OCI-LY7 (cell line): ENCODE measurements around the gene SRSF9. TPM values are rescaled to one million over a fixed set of nuclear protein-coding genes. Genes with fewer than 3 reads are reported as not detected.
A peak's percentile ranks its signal among the peaks of the same experiment; 100 is the strongest.

Experiments used
- BruUV-seq: library from RNA; stranded (reverse); fragments of 400-500 nt; replicated peaks from 2 replicates; lab custom pipeline; 2021; lab: Mats Ljungman, UMichigan
- CTCF ChIA-PET: fragments of 300-600 bp; sonication (Branson Sonifier 250); formaldehyde crosslinking; loops from one replicate; lab custom pipeline; 2022; ENCODE audit warnings: antibody characterized with exemption; ENCODE audit not compliant: unreplicated experiment; lab: Charles Lee
- POLR2A ChIA-PET: fragments of 300-600 bp; sonication (Branson Sonifier 250); formaldehyde crosslinking; loops from one replicate; lab custom pipeline; 2022; ENCODE audit warnings: antibody characterized with exemption; lab: Charles Lee
- DNase-seq: peaks from one replicate; pipeline ENCODE4 v3.0.0-alpha.2; 2015; ENCODE audit warnings: low spot score
- H2AFZ ChIP-seq: fragments of 200-600 bp; sonication (generic), shearing (Covaris generic); 2 replicates; pipeline ENCODE4 v1.6.1; 2014; ENCODE audit warnings: mild to moderate bottlenecking, antibody characterized with exemption, low read length, moderate library complexity
- H3K27ac ChIP-seq: fragments of 200-600 bp; sonication (generic); 2 replicates; pipeline ENCODE4 v1.5.1; 2014; ENCODE audit warnings: mixed run types, low read depth, mild to moderate bottlenecking, moderate library complexity, low read length, inconsistent platforms; ENCODE audit not compliant: poor library complexity, severe bottlenecking
- H3K36me3 ChIP-seq: fragments of 200-600 bp; sonication (generic); 2 replicates; pipeline ENCODE4 v1.6.1; 2014; ENCODE audit warnings: mild to moderate bottlenecking, antibody characterized with exemption, low read length, moderate library complexity, mixed read lengths; ENCODE audit not compliant: insufficient read depth
- H3K4me1 ChIP-seq: fragments of 200-600 bp; sonication (generic); 2 replicates; pipeline ENCODE4 v1.5.1; 2014; ENCODE audit warnings: mild to moderate bottlenecking, low read length; ENCODE audit not compliant: insufficient read depth, poor library complexity, severe bottlenecking
- H3K4me2 ChIP-seq: fragments of 200-600 bp; sonication (generic); 2 replicates; pipeline ENCODE4 v1.6.1; 2014; ENCODE audit warnings: mild to moderate bottlenecking, low read length
- H3K4me3 ChIP-seq: fragments of 200-600 bp; sonication (generic); 2 replicates; pipeline ENCODE4 v1.5.1; 2014; ENCODE audit warnings: mild to moderate bottlenecking, low read depth, low read length; ENCODE audit not compliant: poor library complexity, severe bottlenecking
- H3K79me2 ChIP-seq: fragments of 200-600 bp; sonication (generic); 2 replicates; pipeline ENCODE4 v1.6.1; 2016; ENCODE audit warnings: low read depth, mild to moderate bottlenecking, low read length, moderate library complexity, mixed read lengths; ENCODE audit not compliant: insufficient read depth
- H3K9me2 ChIP-seq: fragments of 200-600 bp; sonication (generic); 2 replicates; pipeline ENCODE4 v1.6.1; 2016; ENCODE audit warnings: mild to moderate bottlenecking, low read length, mixed read lengths; ENCODE audit not compliant: insufficient read depth
- H3K9me3 ChIP-seq: fragments of 200-600 bp; sonication (generic); 2 replicates; pipeline ENCODE4 v1.6.1; 2014; ENCODE audit warnings: mild to moderate bottlenecking, mixed run types, low read length, mixed read lengths
- H4K20me1 ChIP-seq: fragments of 200-600 bp; sonication (generic); 2 replicates; pipeline ENCODE4 v1.6.1; 2014; ENCODE audit warnings: mild to moderate bottlenecking, antibody characterized with exemption, low read length, moderate library complexity, mixed read lengths; ENCODE audit not compliant: insufficient read depth
- EZH2phosphoT487 ChIP-seq: fragments of 200-600 bp; sonication (generic); IDR thresholded peaks from 2 replicates; pipeline ENCODE4 v1.6.1; 2018; ENCODE audit warnings: low read depth, borderline replicate concordance, mild to moderate bottlenecking, mixed run types, antibody characterized with exemption, low read length, moderate library complexity, mixed read lengths
- intact Hi-C: fragments of 100-400 bp; cut with micrococcal nuclease; formaldehyde crosslinking; loops from one replicate; pipeline ENCODE4 v1.10.0; 2022; ENCODE audit not compliant: unreplicated experiment
- total RNA-seq, 2 experiments: library from RNA; depleted of rRNA in 1 of 2; stranded (reverse); fragments of >200 nt in 1 of 2; shearing (Covaris generic) in 1 of 2; gene quantifications; 2 replicates each; pipeline ENCODE4 v1.2.3, GENCODE V29; 2014 to 2022
- TF ChIP-seq, protein P1 (sequence below): fragments of 200-600 bp; sonication (generic); conservative IDR thresholded peaks from 2 replicates; pipeline ENCODE4 v1.5.1; 2014; ENCODE audit warnings: mild to moderate bottlenecking, antibody characterized with exemption, low read length, moderate library complexity, mixed read lengths

SRSF9 gene
- total RNA-seq, 2 experiments from 2014 or later, result 203 to 295 TPM

- ChIA-PET POLR2A (interaction anchor here (0.5 to 1.8 kb wide), 5 partner anchors 16 to 847 kb away, joined by 3 to 12 read pairs (median 4); partner anchors contain the start of gene RPLP0), CTCF (interaction anchor here (0.6 kb wide), 1 partner anchor 9 kb away, joined by 3 read pairs; no protein-coding TSS in a partner anchor)
- DNase-seq, result peak; percentile 34
- H3K9me2 ChIP-seq, result no peaks in the 10 kb centered on the region
- H3K4me1 ChIP-seq, result peaks cover 51% of the 10 kb centered on the region
- peak overlapping the region; percentile 87 for H2AFZ ChIP-seq
- H4K20me1 ChIP-seq, result peaks cover 18% of the 10 kb centered on the region
- BruUV-seq, result no TSS peak
- peak overlapping the region; percentile 98 for H3K4me3 ChIP-seq
- no peak for TF ChIP-seq EZH2phosphoT487
- TF ChIP-seq, protein P1, sequence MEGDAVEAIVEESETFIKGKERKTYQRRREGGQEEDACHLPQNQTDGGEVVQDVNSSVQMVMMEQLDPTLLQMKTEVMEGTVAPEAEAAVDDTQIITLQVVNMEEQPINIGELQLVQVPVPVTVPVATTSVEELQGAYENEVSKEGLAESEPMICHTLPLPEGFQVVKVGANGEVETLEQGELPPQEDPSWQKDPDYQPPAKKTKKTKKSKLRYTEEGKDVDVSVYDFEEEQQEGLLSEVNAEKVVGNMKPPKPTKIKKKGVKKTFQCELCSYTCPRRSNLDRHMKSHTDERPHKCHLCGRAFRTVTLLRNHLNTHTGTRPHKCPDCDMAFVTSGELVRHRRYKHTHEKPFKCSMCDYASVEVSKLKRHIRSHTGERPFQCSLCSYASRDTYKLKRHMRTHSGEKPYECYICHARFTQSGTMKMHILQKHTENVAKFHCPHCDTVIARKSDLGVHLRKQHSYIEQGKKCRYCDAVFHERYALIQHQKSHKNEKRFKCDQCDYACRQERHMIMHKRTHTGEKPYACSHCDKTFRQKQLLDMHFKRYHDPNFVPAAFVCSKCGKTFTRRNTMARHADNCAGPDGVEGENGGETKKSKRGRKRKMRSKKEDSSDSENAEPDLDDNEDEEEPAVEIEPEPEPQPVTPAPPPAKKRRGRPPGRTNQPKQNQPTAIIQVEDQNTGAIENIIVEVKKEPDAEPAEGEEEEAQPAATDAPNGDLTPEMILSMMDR, result no peak
- H3K4me2 ChIP-seq, result peak overlapping the region; percentile 88
- H3K9me3 ChIP-seq, result no peaks in the 10 kb centered on the region
- H3K36me3 ChIP-seq, result peaks cover 36% of the 10 kb centered on the region
- intact Hi-C loops, result no loop called here
- peak overlapping the region; percentile 69 for H3K27ac ChIP-seq
- peaks cover 42% of the 10 kb centered on the region for H3K79me2 ChIP-seq
These were observed 719 bp upstream of the SRSF9 start for GRCh38 chr12:120470150-120470784.

- DNase-seq, result no peak
- H3K4me3 ChIP-seq, result peak overlapping the region; percentile 98
- peaks cover 26% of the 10 kb centered on the region for H4K20me1 ChIP-seq
- H3K79me2 ChIP-seq, result peaks cover 54% of the 10 kb centered on the region
- POLR2A ChIA-PET, result interaction anchor here (0.6 to 1.0 kb wide), 7 partner anchors 13 to 214 kb away, joined by 3 to 5 read pairs (median 4); partner anchors contain the start of gene RNF10
- H3K4me2 ChIP-seq, result peak overlapping the region; percentile 100
- TF ChIP-seq, protein P1, result peak; percentile 34
- no peak for TF ChIP-seq EZH2phosphoT487
- no peaks in the 10 kb centered on the region for H3K9me2 ChIP-seq
- no TSS peak for BruUV-seq
- intact Hi-C loops, result loop anchor here (1.0 kb wide), 1 partner anchor 27 kb away; the partner anchor contains the start of gene DYNLL1
- CTCF ChIA-PET, result interaction anchor here (0.6 kb wide), 1 partner anchor 211 kb away, joined by 3 read pairs; no protein-coding TSS in a partner anchor
- H2AFZ ChIP-seq, result no peak overlapping the region
- no peaks in the 10 kb centered on the region for H3K9me3 ChIP-seq
- H3K4me1 ChIP-seq, result peaks cover 46% of the 10 kb centered on the region
- peaks cover 49% of the 10 kb centered on the region for H3K36me3 ChIP-seq
- H3K27ac ChIP-seq, result peak overlapping the region; percentile 69
These were observed 613 bp downstream of the SRSF9 start for GRCh38 chr12:120468821-120469449.
